ENCODE results near the gene RNF187.

The RNF187 gene

DNA sequence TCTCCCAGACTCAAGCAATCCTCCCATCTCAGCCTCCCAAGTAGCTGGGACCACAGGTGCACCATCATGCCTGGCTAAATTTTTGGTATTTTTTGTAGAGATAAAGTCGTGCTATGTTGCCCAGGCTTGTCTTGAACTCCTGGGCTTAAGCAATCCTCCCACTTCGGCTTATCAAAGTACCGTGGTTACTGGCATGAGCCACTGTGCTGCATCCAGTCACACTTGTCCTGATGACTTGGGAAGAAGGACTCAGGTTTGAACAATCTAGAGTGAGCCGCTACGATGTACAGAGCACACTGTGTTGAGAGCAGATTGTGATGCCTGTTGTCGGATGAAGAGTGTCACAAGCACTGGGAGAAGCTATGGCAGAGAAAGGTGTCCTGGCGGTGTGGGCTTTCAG is 27.2 kb downstream of the RNF187 start:
- H3K27ac ChIP-seq (ENCODE audit: low read length) = no peak overlapping the region
- H3K9me3 ChIP-seq (ENCODE audit: control insufficient read depth in 1 of 2, low read length in 2 of 2) = no peaks in the 10 kb centered on the region
- H3K4me3 ChIP-seq (ENCODE audit: low read depth in 1 of 2, low read length in 2 of 2) = no peak overlapping the region
- H3K4me1 ChIP-seq (ENCODE audit: control insufficient read depth in 1 of 2, insufficient read depth in 2 of 2, low read length in 2 of 2) = no peaks in the 10 kb centered on the region
- H3K36me3 ChIP-seq (ENCODE audit: control insufficient read depth in 1 of 2, insufficient read depth in 2 of 2, low read length in 2 of 2) = no peaks in the 10 kb centered on the region
- H3K27me3 ChIP-seq (ENCODE audit: low read depth, low read length) = peaks cover 9% of the 10 kb centered on the region

DNA sequence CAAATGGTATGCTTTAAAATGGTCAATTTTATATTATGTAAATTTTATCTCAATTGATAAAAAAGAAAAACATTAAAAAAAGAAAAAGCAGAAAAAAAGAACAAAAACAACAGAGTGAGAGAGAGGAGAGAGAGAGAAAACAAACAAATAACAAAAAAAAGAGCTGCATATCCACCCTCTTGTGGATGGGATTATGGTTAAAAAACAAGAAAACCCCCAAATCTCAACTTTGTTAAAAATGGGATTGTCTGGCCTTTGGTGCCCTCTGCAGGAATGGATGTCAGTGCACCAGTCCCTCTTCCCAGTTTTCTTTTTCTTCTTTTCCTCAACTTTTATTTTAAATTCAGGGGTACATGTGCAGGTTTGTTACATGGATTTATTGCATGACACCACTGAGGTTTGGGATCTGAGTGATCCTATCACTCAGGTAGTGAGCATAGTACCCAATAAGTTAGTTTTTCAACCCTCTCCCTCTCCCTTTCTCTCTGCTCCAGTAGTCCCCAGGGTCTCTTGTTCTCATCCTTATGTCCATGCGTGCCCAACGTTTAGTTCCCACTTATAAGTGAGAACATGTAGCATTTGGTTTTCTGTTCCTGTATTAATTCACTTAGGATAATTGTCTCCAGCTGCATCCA is 28.1 kb downstream of the RNF187 start:
- Histone ChIP-seq H3K4me3 (ENCODE audit: low read depth in 1 of 2, low read length in 2 of 2) (no peak overlapping the region), H3K27me3 (ENCODE audit: low read depth, low read length) (peaks cover 9% of the 10 kb centered on the region), H3K27ac (ENCODE audit: low read length) (no peak overlapping the region), H3K4me1 (ENCODE audit: control insufficient read depth in 1 of 2, insufficient read depth in 2 of 2, low read length in 2 of 2) (no peaks in the 10 kb centered on the region), H3K9me3 (ENCODE audit: control insufficient read depth in 1 of 2, low read length in 2 of 2) (no peaks in the 10 kb centered on the region), H3K36me3 (ENCODE audit: control insufficient read depth in 1 of 2, insufficient read depth in 2 of 2, low read length in 2 of 2) (no peaks in the 10 kb centered on the region)

DNA sequence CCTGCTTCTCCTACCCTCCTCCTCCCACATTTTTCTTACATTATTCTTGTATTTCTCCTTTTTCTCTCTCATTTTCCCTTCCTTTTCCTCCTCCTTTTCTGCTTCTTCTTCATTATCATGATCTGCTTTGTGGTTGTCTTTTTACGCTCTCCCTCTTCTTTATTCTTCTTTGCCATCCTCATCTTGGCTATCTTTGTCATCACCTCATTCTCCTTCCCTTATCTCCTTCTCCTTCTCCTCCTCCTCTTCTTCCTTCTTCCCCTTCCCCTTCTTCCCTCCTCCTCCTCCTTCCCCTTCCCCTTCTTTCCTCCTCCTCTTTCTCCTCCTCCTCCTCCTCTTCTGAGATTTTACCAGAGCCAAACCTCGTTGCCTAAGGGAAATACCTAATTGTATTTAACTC is 30.5 kb downstream of the RNF187 start:
- Histone ChIP-seq H3K9me3 (ENCODE audit: control insufficient read depth in 1 of 2, low read length in 2 of 2) (no peaks in the 10 kb centered on the region), H3K4me3 (ENCODE audit: low read depth in 1 of 2, low read length in 2 of 2) (no peak overlapping the region), H3K27me3 (ENCODE audit: low read depth, low read length) (peaks cover 9% of the 10 kb centered on the region), H3K4me1 (ENCODE audit: control insufficient read depth in 1 of 2, insufficient read depth in 2 of 2, low read length in 2 of 2) (no peaks in the 10 kb centered on the region), H3K36me3 (ENCODE audit: control insufficient read depth in 1 of 2, insufficient read depth in 2 of 2, low read length in 2 of 2) (no peaks in the 10 kb centered on the region), H3K27ac (ENCODE audit: low read length) (no peak overlapping the region)

DNA sequence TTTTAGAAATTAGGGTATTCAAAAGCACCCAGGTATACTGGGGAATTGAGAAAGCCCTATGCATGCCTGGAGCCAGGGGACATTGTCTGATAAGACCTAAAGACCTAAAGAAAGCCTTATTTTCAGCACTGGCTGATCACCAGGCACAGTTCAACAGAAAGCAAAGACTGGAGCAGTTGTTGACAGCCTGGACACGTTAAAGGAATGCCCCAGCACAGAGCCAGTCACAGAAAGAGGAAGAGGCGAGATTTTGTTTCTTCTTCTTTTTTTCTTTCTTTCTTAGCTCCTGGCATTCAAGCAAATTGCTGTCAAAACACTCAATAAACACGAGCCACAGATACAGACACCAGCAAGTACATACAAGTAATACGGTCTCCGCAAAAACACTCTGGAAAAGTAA is 40.4 kb downstream of the RNF187 start:
- H3K4me1 ChIP-seq (ENCODE audit: control insufficient read depth in 1 of 2, insufficient read depth in 2 of 2, low read length in 2 of 2) = peaks cover 0 to 7% of the 10 kb centered on the region in 2 donors
- no peaks in the 10 kb centered on the region for H3K9me3 ChIP-seq (ENCODE audit: control insufficient read depth in 1 of 2, low read length in 2 of 2)
- no peak overlapping the region for H3K4me3 ChIP-seq (ENCODE audit: low read depth in 1 of 2, low read length in 2 of 2)
- H3K27me3 ChIP-seq (ENCODE audit: low read depth, low read length) = no peaks in the 10 kb centered on the region
- no peaks in the 10 kb centered on the region for H3K36me3 ChIP-seq (ENCODE audit: control insufficient read depth in 1 of 2, insufficient read depth in 2 of 2, low read length in 2 of 2)
- no peak overlapping the region for H3K27ac ChIP-seq (ENCODE audit: low read length)

DNA sequence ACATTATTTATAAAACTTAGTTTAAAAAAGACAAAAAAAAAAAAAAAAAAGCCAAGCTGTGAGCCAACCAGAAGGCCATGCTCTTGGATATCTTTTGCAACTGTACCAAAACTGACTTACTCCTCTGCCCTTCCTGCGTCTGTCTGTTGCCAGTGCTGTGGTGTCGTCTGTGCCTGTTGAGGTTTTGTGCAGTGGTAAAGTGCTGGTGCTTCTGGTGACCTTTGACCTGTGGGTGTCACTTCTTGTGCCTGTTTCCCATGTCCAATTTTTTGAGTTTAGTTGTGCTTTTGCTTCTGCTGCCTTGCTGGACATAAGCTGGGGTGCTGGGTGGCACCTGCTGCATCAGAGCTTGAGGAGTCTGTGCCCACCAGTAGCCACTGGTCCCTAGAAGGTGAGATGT is 41.4 kb downstream of the RNF187 start:
- no peaks in the 10 kb centered on the region for H3K27me3 ChIP-seq (ENCODE audit: low read depth, low read length)

DNA sequence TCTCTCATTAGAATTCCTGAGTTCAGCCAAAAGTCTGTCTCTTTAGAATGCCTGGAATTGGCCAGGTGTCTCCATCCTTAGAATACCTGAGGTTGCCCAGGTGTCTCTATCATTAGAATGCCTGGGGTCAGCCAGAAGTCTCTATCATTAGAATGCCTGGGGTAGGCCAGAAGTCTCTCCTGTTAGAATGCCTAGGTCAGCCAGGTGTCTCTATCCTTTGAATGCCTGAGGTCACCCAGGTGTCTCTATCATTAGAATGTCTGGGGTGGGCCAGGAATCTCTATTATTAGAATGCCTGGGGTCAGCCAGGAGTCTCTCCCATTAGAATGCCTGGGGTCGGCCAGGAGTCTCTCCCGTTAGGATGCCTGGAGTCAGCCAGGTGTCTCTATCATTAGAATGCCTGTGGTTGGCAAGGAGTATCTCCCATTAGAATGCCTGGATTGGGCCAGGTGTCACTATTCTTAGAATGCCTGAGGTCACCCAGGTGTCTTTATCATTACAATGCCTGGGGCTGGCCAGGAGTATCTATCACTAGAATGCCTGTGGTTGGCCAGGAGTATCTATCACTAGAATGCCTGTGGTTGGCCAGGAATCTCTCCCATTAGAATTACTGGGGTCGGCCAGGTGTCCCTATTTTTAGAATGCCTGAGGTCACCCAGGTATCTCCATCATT is 43.0 kb downstream of the RNF187 start:
- no peaks in the 10 kb centered on the region for H3K36me3 ChIP-seq (ENCODE audit: control insufficient read depth in 1 of 2, insufficient read depth in 2 of 2, low read length in 2 of 2)
- no peaks in the 10 kb centered on the region for H3K27me3 ChIP-seq (ENCODE audit: low read depth, low read length)
- no peak overlapping the region for H3K27ac ChIP-seq (ENCODE audit: low read length)
- H3K4me3 ChIP-seq (ENCODE audit: low read depth in 1 of 2, low read length in 2 of 2) = no peak overlapping the region
- H3K9me3 ChIP-seq (ENCODE audit: control insufficient read depth in 1 of 2, low read length in 2 of 2) = no peaks in the 10 kb centered on the region
- peaks cover 0 to 7% of the 10 kb centered on the region in 2 donors for H3K4me1 ChIP-seq (ENCODE audit: control insufficient read depth in 1 of 2, insufficient read depth in 2 of 2, low read length in 2 of 2)

More for the DNA sequence above, 41.4 kb downstream of the RNF187 start:
- no peak overlapping the region for H3K4me3 ChIP-seq (ENCODE audit: low read depth in 1 of 2, low read length in 2 of 2)
- no peaks in the 10 kb centered on the region for H3K36me3 ChIP-seq (ENCODE audit: control insufficient read depth in 1 of 2, insufficient read depth in 2 of 2, low read length in 2 of 2)
- H3K4me1 ChIP-seq (ENCODE audit: control insufficient read depth in 1 of 2, insufficient read depth in 2 of 2, low read length in 2 of 2) = peaks cover 0 to 7% of the 10 kb centered on the region in 2 donors
- H3K27ac ChIP-seq (ENCODE audit: low read length) = no peak overlapping the region
- H3K9me3 ChIP-seq (ENCODE audit: control insufficient read depth in 1 of 2, low read length in 2 of 2) = no peaks in the 10 kb centered on the region

DNA sequence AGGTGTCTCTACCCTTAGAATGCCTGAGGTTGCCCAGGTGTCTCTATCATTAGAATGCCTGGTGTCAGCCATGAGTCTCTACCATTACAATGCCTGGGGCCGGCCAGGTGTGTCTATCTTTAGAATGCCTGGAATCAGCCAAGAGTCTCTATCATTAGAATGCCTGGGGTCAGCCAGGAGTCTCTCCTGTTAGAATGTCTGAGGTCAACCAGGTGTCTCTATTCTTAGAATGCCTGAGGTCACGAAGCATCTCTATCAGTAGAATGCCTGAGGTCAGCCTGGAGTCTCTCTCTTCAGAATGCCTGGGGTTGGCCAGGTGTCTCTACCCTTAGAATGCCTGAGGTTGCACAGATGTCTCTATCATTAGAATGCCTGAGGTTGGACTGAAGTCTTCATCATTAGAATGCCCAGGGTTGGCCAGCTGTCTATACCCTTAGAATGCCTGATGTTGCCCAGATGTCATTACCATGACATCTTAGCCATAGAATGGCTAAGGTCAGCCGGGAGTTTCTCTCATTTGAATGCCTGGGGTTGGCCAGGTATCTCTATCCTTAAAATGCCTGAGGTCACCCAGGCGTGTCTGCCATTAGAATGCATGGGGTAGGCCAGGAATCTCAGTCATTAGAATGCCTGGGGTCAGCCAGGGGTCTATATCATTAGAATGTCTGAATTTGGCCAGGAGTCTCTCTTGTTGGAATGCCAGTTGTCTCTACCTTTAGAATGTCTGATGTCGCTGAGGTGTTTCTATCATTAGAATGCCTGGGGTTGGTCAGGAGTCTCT is 44.0 kb downstream of the RNF187 start:
- no peaks in the 10 kb centered on the region for H3K9me3 ChIP-seq (ENCODE audit: control insufficient read depth in 1 of 2, low read length in 2 of 2)
- no peaks in the 10 kb centered on the region for H3K36me3 ChIP-seq (ENCODE audit: control insufficient read depth in 1 of 2, insufficient read depth in 2 of 2, low read length in 2 of 2)
- H3K27ac ChIP-seq (ENCODE audit: low read length) = no peak overlapping the region
- peaks cover 0 to 7% of the 10 kb centered on the region in 2 donors for H3K4me1 ChIP-seq (ENCODE audit: control insufficient read depth in 1 of 2, insufficient read depth in 2 of 2, low read length in 2 of 2)
- no peaks in the 10 kb centered on the region for H3K27me3 ChIP-seq (ENCODE audit: low read depth, low read length)
- H3K4me3 ChIP-seq (ENCODE audit: low read depth in 1 of 2, low read length in 2 of 2) = no peak overlapping the region

DNA sequence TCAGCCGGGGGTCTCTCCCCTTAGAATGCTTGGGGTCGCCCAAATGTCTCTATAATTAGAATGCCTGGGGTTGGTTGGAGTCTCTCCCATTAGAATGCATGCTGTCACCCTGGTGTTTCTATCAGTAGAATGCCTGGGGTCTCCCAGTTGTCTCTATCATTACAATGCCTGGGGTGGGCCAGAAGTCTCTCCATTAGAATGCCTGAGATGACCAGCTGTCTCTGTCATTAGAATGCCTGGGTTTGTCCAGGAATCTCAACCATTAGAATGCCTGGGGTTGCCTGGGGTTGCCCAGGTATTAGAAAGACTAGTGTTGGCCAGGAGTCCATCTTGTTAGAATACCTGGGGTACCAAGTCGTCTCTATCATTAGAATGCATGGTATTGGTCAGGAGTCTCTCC is 51.6 kb downstream of the RNF187 start:
- H3K27me3 ChIP-seq (ENCODE audit: low read depth, low read length) = no peaks in the 10 kb centered on the region

DNA sequence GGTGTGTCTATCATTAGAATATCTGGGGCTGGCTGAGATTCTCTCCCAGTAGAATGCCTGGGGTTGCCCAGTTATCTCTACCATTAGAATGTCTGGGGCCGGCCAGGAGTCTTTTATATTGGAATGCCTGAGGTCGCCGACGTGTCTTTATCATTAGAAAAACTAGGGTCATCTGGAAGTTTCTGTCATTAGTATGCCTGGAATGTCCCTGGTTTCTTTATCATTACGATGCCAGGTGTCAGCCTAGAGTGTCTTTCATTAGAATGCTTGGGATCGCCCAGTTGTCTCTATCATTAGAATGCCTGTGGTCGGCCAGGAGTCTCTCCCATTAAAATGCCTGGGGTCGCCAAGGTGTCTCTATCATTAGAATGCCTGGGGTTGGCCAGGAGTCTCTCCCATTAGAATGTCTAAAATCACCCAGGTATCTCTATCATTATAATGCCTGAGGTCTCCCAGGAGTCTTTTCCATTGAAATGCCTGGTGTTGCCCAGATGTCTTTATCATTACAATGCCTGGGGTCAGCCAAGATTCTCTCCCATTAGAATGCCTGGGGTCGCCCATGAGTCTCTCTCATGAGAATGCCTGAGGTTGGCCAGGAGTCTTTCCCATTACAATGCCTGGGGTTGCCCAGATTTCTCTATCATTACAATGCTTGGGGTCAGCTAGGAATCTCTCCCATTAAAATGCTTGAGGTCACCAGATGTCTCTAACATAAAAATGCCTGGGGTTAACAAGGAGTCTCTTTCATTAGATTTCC is 53.2 kb downstream of the RNF187 start:
- no peaks in the 10 kb centered on the region for H3K4me1 ChIP-seq (ENCODE audit: control insufficient read depth in 1 of 2, insufficient read depth in 2 of 2, low read length in 2 of 2)
- H3K27me3 ChIP-seq (ENCODE audit: low read depth, low read length) = no peaks in the 10 kb centered on the region
- no peak overlapping the region for H3K27ac ChIP-seq (ENCODE audit: low read length)
- peaks cover 0 to 14% of the 10 kb centered on the region in 2 donors for H3K9me3 ChIP-seq (ENCODE audit: control insufficient read depth in 1 of 2, low read length in 2 of 2)
- no peak overlapping the region for H3K4me3 ChIP-seq (ENCODE audit: low read depth in 1 of 2, low read length in 2 of 2)
- H3K36me3 ChIP-seq (ENCODE audit: control insufficient read depth in 1 of 2, insufficient read depth in 2 of 2, low read length in 2 of 2) = no peaks in the 10 kb centered on the region

More for the DNA sequence above, 51.6 kb downstream of the RNF187 start:
- no peaks in the 10 kb centered on the region for H3K36me3 ChIP-seq (ENCODE audit: control insufficient read depth in 1 of 2, insufficient read depth in 2 of 2, low read length in 2 of 2)
- H3K27ac ChIP-seq (ENCODE audit: low read length) = no peak overlapping the region
- H3K4me3 ChIP-seq (ENCODE audit: low read depth in 1 of 2, low read length in 2 of 2) = no peak overlapping the region
- no peaks in the 10 kb centered on the region for H3K4me1 ChIP-seq (ENCODE audit: control insufficient read depth in 1 of 2, insufficient read depth in 2 of 2, low read length in 2 of 2)
- peaks cover 0 to 14% of the 10 kb centered on the region in 2 donors for H3K9me3 ChIP-seq (ENCODE audit: control insufficient read depth in 1 of 2, low read length in 2 of 2)

DNA sequence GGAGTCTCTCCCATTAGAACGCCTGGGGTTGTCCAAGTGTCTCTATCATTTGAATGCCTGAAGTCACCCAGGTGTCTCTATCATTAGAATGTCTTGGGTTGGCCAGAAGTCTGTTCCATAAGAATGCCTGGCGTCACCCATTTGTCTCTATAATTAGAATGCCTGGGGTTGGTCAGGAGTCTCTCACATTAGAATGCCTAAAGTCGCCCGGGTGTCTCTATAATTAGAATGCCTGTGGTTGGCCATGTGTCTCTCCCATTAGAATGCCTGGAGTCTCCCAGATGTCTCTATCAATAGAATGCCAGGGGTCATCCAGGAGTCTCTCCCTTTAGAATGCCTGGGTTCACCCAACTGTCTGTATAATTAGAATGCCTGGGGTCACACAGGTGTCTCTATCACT is 54.5 kb downstream of the RNF187 start:
- no peaks in the 10 kb centered on the region for H3K4me1 ChIP-seq (ENCODE audit: control insufficient read depth in 1 of 2, insufficient read depth in 2 of 2, low read length in 2 of 2)
- H3K36me3 ChIP-seq (ENCODE audit: control insufficient read depth in 1 of 2, insufficient read depth in 2 of 2, low read length in 2 of 2) = no peaks in the 10 kb centered on the region
- H3K9me3 ChIP-seq (ENCODE audit: control insufficient read depth in 1 of 2, low read length in 2 of 2) = peaks cover 0 to 11% of the 10 kb centered on the region in 2 donors
- H3K4me3 ChIP-seq (ENCODE audit: low read depth in 1 of 2, low read length in 2 of 2) = no peak overlapping the region
- no peak overlapping the region for H3K27ac ChIP-seq (ENCODE audit: low read length)
- no peaks in the 10 kb centered on the region for H3K27me3 ChIP-seq (ENCODE audit: low read depth, low read length)

DNA sequence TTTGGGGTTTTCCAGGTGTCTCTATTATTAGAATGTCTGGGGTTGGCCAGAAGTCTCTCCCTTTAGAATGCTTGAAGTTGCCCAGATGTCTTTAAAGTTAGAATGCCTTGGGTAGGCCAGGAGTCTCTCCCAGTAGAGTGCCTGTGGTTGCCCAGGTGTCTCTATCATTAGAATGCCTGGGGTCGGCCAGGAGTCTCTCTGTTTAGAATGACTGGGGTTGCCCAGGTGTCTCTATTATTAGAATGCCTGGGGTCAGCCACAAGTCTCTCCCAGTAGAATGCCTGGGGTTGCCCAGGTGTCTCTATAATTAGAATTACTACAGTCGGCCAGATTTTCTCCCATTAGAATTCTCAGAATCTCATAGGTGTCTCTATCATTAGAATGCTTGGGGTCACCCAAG is 55.2 kb downstream of the RNF187 start:
- Histone ChIP-seq H3K4me3 (ENCODE audit: low read depth in 1 of 2, low read length in 2 of 2) (no peak overlapping the region), H3K4me1 (ENCODE audit: control insufficient read depth in 1 of 2, insufficient read depth in 2 of 2, low read length in 2 of 2) (no peaks in the 10 kb centered on the region), H3K27me3 (ENCODE audit: low read depth, low read length) (no peaks in the 10 kb centered on the region)

More for the DNA sequence above, 55.2 kb downstream of the RNF187 start:
- Histone ChIP-seq H3K36me3 (ENCODE audit: control insufficient read depth in 1 of 2, insufficient read depth in 2 of 2, low read length in 2 of 2) (no peaks in the 10 kb centered on the region), H3K27ac (ENCODE audit: low read length) (no peak overlapping the region), H3K9me3 (ENCODE audit: control insufficient read depth in 1 of 2, low read length in 2 of 2) (peaks cover 0 to 4% of the 10 kb centered on the region in 2 donors)

All from muscle layer of duodenum (tissue), 2 donors.